Measurements from ENCODE around the gene TMEM175. TPM values are rescaled to one million over a fixed set of nuclear protein-coding genes. Genes with fewer than 3 reads are reported as not detected.

TMEM175 gene
- total RNA-seq, 2 experiments from 2014 or later, result 51.3 to 57.7 TPM

- Mint-ChIP-seq H3K36me3 (ENCODE audit: low read depth) (peaks cover 60% of the 10 kb centered on the region), H3K27ac (no peak overlapping the region), H3K4me1 (ENCODE audit: low read depth) (no peaks in the 10 kb centered on the region), H3K4me3 (no peak overlapping the region), H3K27me3 (no peaks in the 10 kb centered on the region), H3K9me3 (no peaks in the 10 kb centered on the region)
- Histone ChIP-seq H3K27me3 (ENCODE audit: control insufficient read depth in 1 of 2, insufficient read depth in 2 of 2, low read length in 2 of 2) (no peaks in the 10 kb centered on the region), H3K27ac (ENCODE audit: low read depth in 1 of 2, low read length in 2 of 2) (no peak overlapping the region), H3K4me1 (ENCODE audit: insufficient read depth, low read length) (no peaks in the 10 kb centered on the region), H3K9me3 (ENCODE audit: control insufficient read depth in 1 of 2, insufficient read depth in 1 of 2, low read length in 2 of 2) (peaks cover 0 to 10% of the 10 kb centered on the region in 2 experiments), H3K36me3 (ENCODE audit: insufficient read depth, low read length) (peaks cover 80% of the 10 kb centered on the region), H3K4me3 (ENCODE audit: low read length) (no peak overlapping the region)
- POLR2A ChIA-PET, result no interaction called here
- CTCF ChIA-PET, result no interaction called here
- TF ChIP-seq CTCF (IDR thresholded peaks at IDR 0.05), result no peak
- intact Hi-C loops (cut with DNase I, micrococcal nuclease), result no loop called here
- ATAC-seq (ENCODE audit: poor library complexity) (no peak), DNase-seq (no peak)
These were observed 39.5 kb upstream of the TMEM175 start for GRCh38 chr4:892780-893179.

- Mint-ChIP-seq H3K27ac (no peak overlapping the region), H3K4me1 (ENCODE audit: low read depth) (no peaks in the 10 kb centered on the region), H3K9me3 (no peaks in the 10 kb centered on the region), H3K36me3 (ENCODE audit: low read depth) (peaks cover 60% of the 10 kb centered on the region), H3K27me3 (no peaks in the 10 kb centered on the region), H3K4me3 (no peak overlapping the region)
- ATAC-seq (ENCODE audit: poor library complexity) (no peak), DNase-seq (no peak)
- Histone ChIP-seq H3K36me3 (ENCODE audit: insufficient read depth, low read length) (peaks cover 78% of the 10 kb centered on the region), H3K27me3 (ENCODE audit: control insufficient read depth in 1 of 2, insufficient read depth in 2 of 2, low read length in 2 of 2) (no peaks in the 10 kb centered on the region), H3K9me3 (ENCODE audit: control insufficient read depth in 1 of 2, insufficient read depth in 1 of 2, low read length in 2 of 2) (peaks cover 0 to 4% of the 10 kb centered on the region in 2 experiments), H3K4me3 (ENCODE audit: low read length) (no peak overlapping the region), H3K4me1 (ENCODE audit: insufficient read depth, low read length) (no peaks in the 10 kb centered on the region), H3K27ac (ENCODE audit: low read depth in 1 of 2, low read length in 2 of 2) (no peak overlapping the region)
- TF ChIP-seq CTCF (IDR thresholded peaks at IDR 0.05), result no peak
- ChIA-PET CTCF (no interaction called here), POLR2A (no interaction called here)
- intact Hi-C loops (cut with DNase I, micrococcal nuclease), result no loop called here
These were observed 38.8 kb upstream of the TMEM175 start for GRCh38 chr4:893276-893994.

- ChIA-PET POLR2A (no interaction called here), CTCF (no interaction called here)
- no peak overlapping the region for H3K4me3 Mint-ChIP-seq
- Histone ChIP-seq H3K36me3 (ENCODE audit: insufficient read depth, low read length) (peaks cover 72% of the 10 kb centered on the region), H3K4me1 (ENCODE audit: insufficient read depth, low read length) (no peaks in the 10 kb centered on the region), H3K4me3 (ENCODE audit: low read length) (no peak overlapping the region), H3K27me3 (ENCODE audit: control insufficient read depth in 1 of 2, insufficient read depth in 2 of 2, low read length in 2 of 2) (no peaks in the 10 kb centered on the region), H3K27ac (ENCODE audit: low read depth in 1 of 2, low read length in 2 of 2) (no peak overlapping the region), H3K9me3 (ENCODE audit: control insufficient read depth in 1 of 2, insufficient read depth in 1 of 2, low read length in 2 of 2) (no peaks in the 10 kb centered on the region)
- TF ChIP-seq CTCF (IDR thresholded peaks at IDR 0.05), result no peak
- intact Hi-C loops (cut with DNase I, micrococcal nuclease), result no loop called here
- H3K36me3 Mint-ChIP-seq (ENCODE audit: low read depth), result peaks cover 64% of the 10 kb centered on the region
- no peak overlapping the region for H3K27ac Mint-ChIP-seq
- DNase-seq, result no peak
- no peak for ATAC-seq (ENCODE audit: poor library complexity)
- no peaks in the 10 kb centered on the region for H3K4me1 Mint-ChIP-seq (ENCODE audit: low read depth)
- no peaks in the 10 kb centered on the region for H3K9me3 Mint-ChIP-seq
- no peaks in the 10 kb centered on the region for H3K27me3 Mint-ChIP-seq
These were observed 38.1 kb upstream of the TMEM175 start for GRCh38 chr4:893995-894705.

All from CD4-positive, alpha-beta T cell (primary cell).